ENCODE results near the gene COL28A1.

DNA sequence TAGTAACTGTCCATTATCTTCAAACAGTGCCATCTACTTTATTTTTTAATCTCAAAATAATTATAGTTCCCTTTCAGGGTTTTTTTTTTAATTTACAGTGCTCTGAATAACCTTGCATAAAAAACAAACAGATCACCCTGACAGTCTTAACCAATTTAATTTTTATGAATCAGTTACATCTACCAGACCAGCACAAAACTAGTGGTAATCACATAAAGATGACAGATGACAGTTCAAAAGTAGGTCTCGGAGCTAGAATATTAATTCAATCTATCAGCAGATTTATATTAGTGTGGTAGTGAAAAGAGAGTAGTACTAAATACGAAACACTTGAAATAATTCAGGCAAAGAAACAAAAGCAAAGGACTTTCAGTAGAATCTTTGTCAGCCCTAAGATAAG lies 53.9 kb downstream of the COL28A1 start:
- TF ChIP-seq POLR2AphosphoS5 (IDR thresholded peaks at IDR 0.05) (no peak), POLR2A (IDR thresholded peaks at IDR 0.05) (no peak), EP300 (IDR thresholded peaks at IDR 0.05) (no peak)
- TF ChIP-seq, protein P1, sequence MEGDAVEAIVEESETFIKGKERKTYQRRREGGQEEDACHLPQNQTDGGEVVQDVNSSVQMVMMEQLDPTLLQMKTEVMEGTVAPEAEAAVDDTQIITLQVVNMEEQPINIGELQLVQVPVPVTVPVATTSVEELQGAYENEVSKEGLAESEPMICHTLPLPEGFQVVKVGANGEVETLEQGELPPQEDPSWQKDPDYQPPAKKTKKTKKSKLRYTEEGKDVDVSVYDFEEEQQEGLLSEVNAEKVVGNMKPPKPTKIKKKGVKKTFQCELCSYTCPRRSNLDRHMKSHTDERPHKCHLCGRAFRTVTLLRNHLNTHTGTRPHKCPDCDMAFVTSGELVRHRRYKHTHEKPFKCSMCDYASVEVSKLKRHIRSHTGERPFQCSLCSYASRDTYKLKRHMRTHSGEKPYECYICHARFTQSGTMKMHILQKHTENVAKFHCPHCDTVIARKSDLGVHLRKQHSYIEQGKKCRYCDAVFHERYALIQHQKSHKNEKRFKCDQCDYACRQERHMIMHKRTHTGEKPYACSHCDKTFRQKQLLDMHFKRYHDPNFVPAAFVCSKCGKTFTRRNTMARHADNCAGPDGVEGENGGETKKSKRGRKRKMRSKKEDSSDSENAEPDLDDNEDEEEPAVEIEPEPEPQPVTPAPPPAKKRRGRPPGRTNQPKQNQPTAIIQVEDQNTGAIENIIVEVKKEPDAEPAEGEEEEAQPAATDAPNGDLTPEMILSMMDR (IDR thresholded peaks at IDR 0.05): no peak
